GM12878 (cell line): ENCODE data around the gene COL19A1. TPM values are rescaled to one million over a fixed set of nuclear protein-coding genes. Genes with fewer than 3 reads are reported as not detected.

Source experiments
- ATAC-seq: fragments of 200-7000 bp; cut with Tn5 transposase; 3 replicates; pipeline ENCODE4 v1.9.1; 2020; ENCODE audit warnings: mild to moderate bottlenecking, moderate library complexity
- BruUV-seq: library from RNA; stranded (reverse); fragments of 400-500 nt; replicated peaks from 2 replicates; lab custom pipeline; 2021; lab: Mats Ljungman, UMichigan
- CTCF ChIA-PET: fragments of 300-600 bp; sonication (Branson Sonifier 250); formaldehyde crosslinking; extraction: SDS; loops from one replicate; lab custom pipeline; 2021; ENCODE audit warnings: inconsistent platforms; lab: Yijun Ruan, JAX
- POLR2A ChIA-PET: fragments of 350-600 bp; formaldehyde crosslinking; extraction: SDS; loops from one replicate; lab custom pipeline; 2021; ENCODE audit warnings: inconsistent platforms; lab: Charles Lee
- RAD21 ChIA-PET: fragments of 300-600 bp; sonication (Branson Sonifier 250); formaldehyde crosslinking; loops from one replicate; lab custom pipeline; 2023; ENCODE audit warnings: antibody characterized with exemption; ENCODE audit not compliant: unreplicated experiment; lab: Charles Lee
- SMC1A ChIA-PET: fragments of 300-600 bp; sonication (Branson Sonifier 250); formaldehyde crosslinking; loops from one replicate; lab custom pipeline; 2023; ENCODE audit not compliant: unreplicated experiment, uncharacterized antibody; lab: Charles Lee
- DNase-seq: peaks from one replicate; pipeline ENCODE4 v3.0.0-alpha.2; 2011; ENCODE audit warnings: low read depth, low spot score
- FAIRE-seq: peaks from 3 replicates; lab custom pipeline; 2011; peaks lifted over from hg19 to GRCh38; lab: Jason Lieb, UNC
- H2AFZ ChIP-seq: 2 replicates; pipeline ENCODE4 v1.6.0; 2011; ENCODE audit warnings: low read depth, low read length, control low read depth; ENCODE audit not compliant: control insufficient read depth
- H3K27ac ChIP-seq: 2 replicates; pipeline ENCODE4 v1.5.1; 2011; ENCODE audit warnings: control low read depth; ENCODE audit not compliant: control insufficient read depth, insufficient read depth
- H3K27me3 ChIP-seq, 2 experiments: replicated peaks in 1 of 2; 2 replicates each; pipeline versions ENCODE4 v1.6.0 to v1.6.1; 2011; ENCODE audit warnings: low read length in 1 of 2; ENCODE audit not compliant: control insufficient read depth in 2 of 2, insufficient read depth in 2 of 2
- H3K36me3 ChIP-seq, 2 experiments: 2 replicates each; pipeline ENCODE4 v1.5.1; 2011; ENCODE audit warnings: low read length in 1 of 2; ENCODE audit not compliant: control insufficient read depth in 2 of 2, insufficient read depth in 2 of 2
- H3K4me1 ChIP-seq: 2 replicates; pipeline ENCODE4 v1.6.1; 2011; ENCODE audit warnings: mild to moderate bottlenecking, low read length, moderate library complexity, mixed read lengths; ENCODE audit not compliant: control insufficient read depth, insufficient read depth
- H3K4me2 ChIP-seq: 2 replicates; pipeline ENCODE4 v1.6.0; 2011; ENCODE audit warnings: control low read depth; ENCODE audit not compliant: control insufficient read depth, insufficient read depth
- H3K4me3 ChIP-seq: fragments of 200-600 bp; sonication (generic); 2 replicates; pipeline ENCODE4 v1.5.1; 2016
- H3K79me2 ChIP-seq: 2 replicates; pipeline ENCODE4 v1.6.0; 2011; ENCODE audit warnings: low read length; ENCODE audit not compliant: control insufficient read depth, insufficient read depth
- H3K9ac ChIP-seq: 2 replicates; pipeline ENCODE4 v1.8.0; 2011; ENCODE audit warnings: low read length, control low read depth, mixed read lengths; ENCODE audit not compliant: control insufficient read depth, insufficient read depth
- H3K9me3 ChIP-seq: replicated peaks from 3 replicates; pipeline ENCODE4 v1.5.1; 2011; ENCODE audit warnings: mild to moderate bottlenecking, low read length; ENCODE audit not compliant: control insufficient read depth, insufficient read depth
- H4K20me1 ChIP-seq: 2 replicates; pipeline ENCODE4 v1.6.0; 2011; ENCODE audit not compliant: control insufficient read depth, insufficient read depth
- CHD1 ChIP-seq: IDR thresholded peaks from 2 replicates; pipeline ENCODE4 v1.6.1; 2012; ENCODE audit warnings: low read depth, low read length, improper control_type of control experiment
- GABPA ChIP-seq: IDR thresholded peaks from 2 replicates; pipeline ENCODE4 v1.6.1; 2014; ENCODE audit warnings: antibody characterized with exemption, low read depth, mild to moderate bottlenecking, inconsistent platforms
- HDAC2 ChIP-seq: fragments of 200-600 bp; sonication (generic); IDR thresholded peaks from 2 replicates; pipeline ENCODE4 v1.6.1; 2017
- HDAC6 ChIP-seq: fragments of 200-600 bp; sonication (generic); IDR thresholded peaks from one replicate; pipeline ENCODE4 v1.8.0; 2017; ENCODE audit warnings: antibody characterized with exemption; ENCODE audit not compliant: unreplicated experiment
- PAX8 ChIP-seq: fragments of 450-650 bp; IDR thresholded peaks from 2 replicates; pipeline ENCODE4 v1.6.1; 2017; ENCODE audit warnings: mild to moderate bottlenecking, moderate library complexity
- SIN3A ChIP-seq: IDR thresholded peaks from 2 replicates; pipeline ENCODE4 v1.6.1; 2012; ENCODE audit warnings: low read depth, low read length, improper control_type of control experiment
- SMAD5 ChIP-seq: IDR thresholded peaks from 2 replicates; pipeline ENCODE4 v1.6.1; 2016; ENCODE audit warnings: antibody characterized with exemption, low read depth
- WRNIP1 ChIP-seq: IDR thresholded peaks from 2 replicates; pipeline ENCODE4 v1.6.1; 2011; ENCODE audit warnings: low read depth, low read length, improper control_type of control experiment, borderline replicate concordance
- ZZZ3 ChIP-seq: IDR thresholded peaks from 2 replicates; pipeline ENCODE4 v1.6.1; 2011; ENCODE audit warnings: low read depth; ENCODE audit not compliant: control insufficient read depth, insufficient read length
- in situ Hi-C: fragments of 300-500 bp; cut with MboI; formaldehyde crosslinking; loops from 9 replicates; pipeline ENCODE4 v1.14.3; 2018; ENCODE audit warnings: mixed read lengths
- intact Hi-C: fragments of 100-400 bp; cut with micrococcal nuclease; formaldehyde crosslinking; loops from one replicate; pipeline ENCODE4 v1.14.2; 2022; ENCODE audit not compliant: unreplicated experiment
- polyA plus RNA-seq, 11 experiments: library from polyadenylated mRNA; depleted of rRNA in 4 of 11; unstranded in 6 of 11; stranded (reverse) in 5 of 11; fragments of >200 nt; fragmentation: Nextera tagmentation in 4 of 11; fragmentation: Illumina TruSeq in 1 of 11; extraction: Ambion mirVana in 4 of 11; extraction: Trizol in 1 of 11; gene quantifications; 1 replicate in 1 of 11; 2 replicates in 10 of 11; pipeline versions ENCODE4 v1.2.1 to v1.2.3, GENCODE V29; 2011 to 2016; ENCODE audit warnings: inconsistent platforms in 2 of 11, missing spikeins in 2 of 11, low read depth in 1 of 11
- total RNA-seq, 4 experiments: library from RNA; depleted of rRNA in 3 of 4; stranded (reverse); fragments of >200 nt in 3 of 4; fragmentation: Illumina TruSeq in 1 of 4; extraction: Trizol in 1 of 4; gene quantifications; 2 replicates each; pipeline versions ENCODE4 v1.2.1 to v1.2.3, GENCODE V29; 2013 to 2021
- TF ChIP-seq, protein P1 (sequence below): IDR thresholded peaks from 2 replicates; pipeline ENCODE4 v1.6.1; 2012; ENCODE audit warnings: low read depth, low read length, improper control_type of control experiment
- TF ChIP-seq, protein P2 (sequence below): IDR thresholded peaks from 2 replicates; pipeline ENCODE4 v1.6.1; 2011; ENCODE audit warnings: borderline replicate concordance, low read depth, mild to moderate bottlenecking, moderate library complexity, low read length; ENCODE audit not compliant: insufficient read depth, poor library complexity, severe bottlenecking
- TF ChIP-seq, protein P3 (sequence below): fragments of 450-650 bp; IDR thresholded peaks from 2 replicates; pipeline ENCODE4 v1.6.1; 2016; ENCODE audit warnings: mild to moderate bottlenecking, moderate library complexity, borderline replicate concordance
- TF ChIP-seq, protein P4 (sequence below): fragments of 450-650 bp; formaldehyde crosslinking; IDR thresholded peaks from 2 replicates; pipeline ENCODE4 v1.5.0; 2022; ENCODE audit warnings: mild to moderate bottlenecking, missing genetic modification characterization

COL19A1 gene
- total and polyA plus RNA-seq, 10 of the 15 experiments (the other 5 are each of a cell fraction or from before 2014, with no cell fraction given), result 1.1 to 13.5 (median 4.1) TPM

DNA sequence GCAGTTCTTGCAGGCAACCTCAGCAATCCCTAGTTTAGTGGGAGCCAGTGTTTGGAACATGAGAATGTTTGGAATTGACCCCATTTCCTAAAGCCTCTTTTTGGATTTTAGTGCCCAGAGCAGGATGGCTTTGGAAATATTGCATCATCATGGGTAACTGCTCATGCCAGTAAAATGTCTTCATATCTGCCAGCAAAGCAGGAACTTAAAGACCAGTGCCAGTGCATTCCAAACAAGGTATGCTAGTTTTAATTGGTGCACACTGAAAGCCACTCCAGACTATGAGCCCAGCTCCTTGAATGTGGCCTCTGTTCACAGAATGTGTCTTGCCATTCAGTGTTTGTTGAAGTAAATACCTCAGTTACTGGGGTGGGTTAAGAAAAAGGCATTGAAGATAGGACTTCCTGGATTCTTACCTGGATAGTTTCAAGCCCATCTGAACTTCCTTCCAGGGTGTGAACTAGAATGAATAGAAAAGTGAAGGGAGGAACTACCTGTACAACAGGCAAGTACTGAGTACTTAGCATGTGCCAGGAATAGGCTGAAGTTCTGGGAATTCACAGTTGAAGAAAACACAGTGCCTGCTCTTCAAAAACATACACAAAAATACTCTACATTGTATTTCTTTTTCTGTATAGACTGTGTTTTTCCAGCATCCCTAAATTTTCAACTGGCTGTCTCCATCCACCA is 70.5 kb downstream of the COL19A1 start:
- POLR2A ChIA-PET, result interaction anchor here (1.3 kb wide), 1 partner anchor 71 kb away, joined by 4 read pairs; the partner anchor contains the start of gene COL19A1
- no peak overlapping the region for H3K27ac ChIP-seq
- RAD21 ChIA-PET, result no interaction called here
- SMC1A ChIA-PET, result interaction anchor here (0.8 to 2.2 kb wide), 2 partner anchors 10 to 13 kb away, joined by 5 to 11 read pairs; no protein-coding TSS in a partner anchor
- H4K20me1 ChIP-seq, result no peaks in the 10 kb centered on the region
- DNase-seq (no peak), ATAC-seq (no peak), FAIRE-seq (no peak)
- H2AFZ ChIP-seq, result no peak overlapping the region
- H3K36me3 ChIP-seq, result no peaks in the 10 kb centered on the region; a peak in 1 of 4 replicates
- no TSS peak for BruUV-seq
- H3K79me2 ChIP-seq, result no peaks in the 10 kb centered on the region
- in situ Hi-C loops (no loop called here), intact Hi-C loops (loop anchor here (5.0 kb wide), 1 partner anchor 100 kb away; no protein-coding TSS in a partner anchor)
- H3K4me3 ChIP-seq, result no peak overlapping the region
- H3K27me3 ChIP-seq, result no peaks in the 10 kb centered on the region
- no peak overlapping the region for H3K9ac ChIP-seq
- TF ChIP-seq HDAC2, result no peak
- TF ChIP-seq CHD1, result no peak
- no peak for TF ChIP-seq SMAD5
- TF ChIP-seq, protein P1, sequence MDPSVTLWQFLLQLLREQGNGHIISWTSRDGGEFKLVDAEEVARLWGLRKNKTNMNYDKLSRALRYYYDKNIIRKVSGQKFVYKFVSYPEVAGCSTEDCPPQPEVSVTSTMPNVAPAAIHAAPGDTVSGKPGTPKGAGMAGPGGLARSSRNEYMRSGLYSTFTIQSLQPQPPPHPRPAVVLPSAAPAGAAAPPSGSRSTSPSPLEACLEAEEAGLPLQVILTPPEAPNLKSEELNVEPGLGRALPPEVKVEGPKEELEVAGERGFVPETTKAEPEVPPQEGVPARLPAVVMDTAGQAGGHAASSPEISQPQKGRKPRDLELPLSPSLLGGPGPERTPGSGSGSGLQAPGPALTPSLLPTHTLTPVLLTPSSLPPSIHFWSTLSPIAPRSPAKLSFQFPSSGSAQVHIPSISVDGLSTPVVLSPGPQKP, result no peak
- TF ChIP-seq, protein P2, sequence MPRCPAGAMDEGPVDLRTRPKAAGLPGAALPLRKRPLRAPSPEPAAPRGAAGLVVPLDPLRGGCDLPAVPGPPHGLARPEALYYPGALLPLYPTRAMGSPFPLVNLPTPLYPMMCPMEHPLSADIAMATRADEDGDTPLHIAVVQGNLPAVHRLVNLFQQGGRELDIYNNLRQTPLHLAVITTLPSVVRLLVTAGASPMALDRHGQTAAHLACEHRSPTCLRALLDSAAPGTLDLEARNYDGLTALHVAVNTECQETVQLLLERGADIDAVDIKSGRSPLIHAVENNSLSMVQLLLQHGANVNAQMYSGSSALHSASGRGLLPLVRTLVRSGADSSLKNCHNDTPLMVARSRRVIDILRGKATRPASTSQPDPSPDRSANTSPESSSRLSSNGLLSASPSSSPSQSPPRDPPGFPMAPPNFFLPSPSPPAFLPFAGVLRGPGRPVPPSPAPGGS, result no peak
- TF ChIP-seq, protein P3, sequence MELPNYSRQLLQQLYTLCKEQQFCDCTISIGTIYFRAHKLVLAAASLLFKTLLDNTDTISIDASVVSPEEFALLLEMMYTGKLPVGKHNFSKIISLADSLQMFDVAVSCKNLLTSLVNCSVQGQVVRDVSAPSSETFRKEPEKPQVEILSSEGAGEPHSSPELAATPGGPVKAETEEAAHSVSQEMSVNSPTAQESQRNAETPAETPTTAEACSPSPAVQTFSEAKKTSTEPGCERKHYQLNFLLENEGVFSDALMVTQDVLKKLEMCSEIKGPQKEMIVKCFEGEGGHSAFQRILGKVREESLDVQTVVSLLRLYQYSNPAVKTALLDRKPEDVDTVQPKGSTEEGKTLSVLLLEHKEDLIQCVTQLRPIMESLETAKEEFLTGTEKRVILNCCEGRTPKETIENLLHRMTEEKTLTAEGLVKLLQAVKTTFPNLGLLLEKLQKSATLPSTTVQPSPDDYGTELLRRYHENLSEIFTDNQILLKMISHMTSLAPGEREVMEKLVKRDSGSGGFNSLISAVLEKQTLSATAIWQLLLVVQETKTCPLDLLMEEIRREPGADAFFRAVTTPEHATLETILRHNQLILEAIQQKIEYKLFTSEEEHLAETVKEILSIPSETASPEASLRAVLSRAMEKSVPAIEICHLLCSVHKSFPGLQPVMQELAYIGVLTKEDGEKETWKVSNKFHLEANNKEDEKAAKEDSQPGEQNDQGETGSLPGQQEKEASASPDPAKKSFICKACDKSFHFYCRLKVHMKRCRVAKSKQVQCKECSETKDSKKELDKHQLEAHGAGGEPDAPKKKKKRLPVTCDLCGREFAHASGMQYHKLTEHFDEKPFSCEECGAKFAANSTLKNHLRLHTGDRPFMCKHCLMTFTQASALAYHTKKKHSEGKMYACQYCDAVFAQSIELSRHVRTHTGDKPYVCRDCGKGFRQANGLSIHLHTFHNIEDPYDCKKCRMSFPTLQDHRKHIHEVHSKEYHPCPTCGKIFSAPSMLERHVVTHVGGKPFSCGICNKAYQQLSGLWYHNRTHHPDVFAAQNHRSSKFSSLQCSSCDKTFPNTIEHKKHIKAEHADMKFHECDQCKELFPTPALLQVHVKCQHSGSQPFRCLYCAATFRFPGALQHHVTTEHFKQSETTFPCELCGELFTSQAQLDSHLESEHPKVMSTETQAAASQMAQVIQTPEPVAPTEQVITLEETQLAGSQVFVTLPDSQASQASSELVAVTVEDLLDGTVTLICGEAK, result no peak
- TF ChIP-seq GABPA, result no peak
- TF ChIP-seq ZZZ3, result no peak
- TF ChIP-seq SIN3A, result no peak
- no peak for TF ChIP-seq WRNIP1
- no peak for TF ChIP-seq PAX8
- no peak for TF ChIP-seq HDAC6
- TF ChIP-seq, protein P4, sequence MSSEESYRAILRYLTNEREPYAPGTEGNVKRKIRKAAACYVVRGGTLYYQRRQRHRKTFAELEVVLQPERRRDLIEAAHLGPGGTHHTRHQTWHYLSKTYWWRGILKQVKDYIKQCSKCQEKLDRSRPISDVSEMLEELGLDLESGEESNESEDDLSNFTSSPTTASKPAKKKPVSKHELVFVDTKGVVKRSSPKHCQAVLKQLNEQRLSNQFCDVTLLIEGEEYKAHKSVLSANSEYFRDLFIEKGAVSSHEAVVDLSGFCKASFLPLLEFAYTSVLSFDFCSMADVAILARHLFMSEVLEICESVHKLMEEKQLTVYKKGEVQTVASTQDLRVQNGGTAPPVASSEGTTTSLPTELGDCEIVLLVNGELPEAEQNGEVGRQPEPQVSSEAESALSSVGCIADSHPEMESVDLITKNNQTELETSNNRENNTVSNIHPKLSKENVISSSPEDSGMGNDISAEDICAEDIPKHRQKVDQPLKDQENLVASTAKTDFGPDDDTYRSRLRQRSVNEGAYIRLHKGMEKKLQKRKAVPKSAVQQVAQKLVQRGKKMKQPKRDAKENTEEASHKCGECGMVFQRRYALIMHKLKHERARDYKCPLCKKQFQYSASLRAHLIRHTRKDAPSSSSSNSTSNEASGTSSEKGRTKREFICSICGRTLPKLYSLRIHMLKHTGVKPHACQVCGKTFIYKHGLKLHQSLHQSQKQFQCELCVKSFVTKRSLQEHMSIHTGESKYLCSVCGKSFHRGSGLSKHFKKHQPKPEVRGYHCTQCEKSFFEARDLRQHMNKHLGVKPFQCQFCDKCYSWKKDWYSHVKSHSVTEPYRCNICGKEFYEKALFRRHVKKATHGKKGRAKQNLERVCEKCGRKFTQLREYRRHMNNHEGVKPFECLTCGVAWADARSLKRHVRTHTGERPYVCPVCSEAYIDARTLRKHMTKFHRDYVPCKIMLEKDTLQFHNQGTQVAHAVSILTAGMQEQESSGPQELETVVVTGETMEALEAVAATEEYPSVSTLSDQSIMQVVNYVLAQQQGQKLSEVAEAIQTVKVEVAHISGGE, result no peak
- H3K4me2 ChIP-seq, result no peak overlapping the region
- CTCF ChIA-PET, result no interaction called here
- no peaks in the 10 kb centered on the region for H3K9me3 ChIP-seq
- H3K4me1 ChIP-seq, result no peaks in the 10 kb centered on the region
